ENCODE data around the gene CRIP2.

The CRIP2 gene

DNA sequence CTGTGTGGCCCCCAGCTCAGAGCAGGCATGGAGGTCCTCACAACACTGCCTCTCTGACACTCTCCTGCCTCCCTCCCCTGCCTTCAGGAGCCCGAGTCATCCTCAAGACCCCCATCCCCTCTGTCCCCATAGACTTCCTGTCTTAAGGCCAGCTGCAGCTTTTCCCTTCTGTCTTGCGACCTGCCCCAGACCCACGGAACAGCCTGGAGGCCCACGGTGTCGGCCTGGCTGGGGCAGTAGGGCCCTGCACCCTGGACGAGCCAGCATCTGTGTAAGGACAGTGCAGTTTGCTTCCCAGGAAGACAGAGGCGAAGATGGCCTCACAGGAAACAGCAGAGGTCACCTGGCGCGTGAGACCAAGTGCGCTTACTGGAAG, 26.1 kb downstream of the CRIP2 start:
- no peak for DNase-seq

DNA sequence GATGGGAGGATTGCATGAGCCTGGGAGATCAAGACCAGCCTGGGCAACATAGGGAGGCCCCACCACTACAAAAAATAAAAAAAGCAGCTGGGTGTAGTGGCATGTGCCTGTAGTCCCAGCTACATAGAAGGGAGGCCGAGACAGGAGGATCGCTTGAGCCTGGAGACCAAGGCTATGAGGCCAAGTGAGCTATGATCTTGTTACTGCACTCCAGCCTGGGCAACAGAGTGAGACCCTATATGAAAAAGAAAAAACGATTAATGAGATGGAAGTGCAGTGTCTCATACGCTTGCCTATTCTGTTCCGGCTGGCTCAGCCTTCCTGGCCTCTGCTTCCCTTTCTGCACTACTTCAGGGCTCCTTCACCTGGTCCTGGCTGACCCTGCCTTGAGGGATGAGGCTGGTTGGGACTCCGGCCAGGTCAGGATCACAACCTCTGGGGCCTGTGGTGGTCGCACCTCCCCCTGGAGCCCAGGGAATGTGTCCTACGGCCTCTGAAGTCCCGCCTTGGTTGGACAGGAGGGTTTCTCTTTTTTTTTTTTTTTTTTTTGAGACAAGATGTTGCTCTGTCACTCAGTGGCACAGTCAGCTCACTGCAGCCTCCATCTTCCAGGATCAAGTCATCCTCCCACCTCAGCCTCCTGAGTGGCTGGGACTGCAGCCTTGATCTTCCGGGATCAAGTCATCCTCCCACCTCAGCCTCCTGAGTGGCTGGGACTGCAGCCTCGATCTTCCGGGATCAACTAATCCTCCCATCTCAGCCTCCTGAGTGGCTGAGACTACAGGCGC, 27.1 kb downstream of the CRIP2 start:
- no peak for DNase-seq

DNA sequence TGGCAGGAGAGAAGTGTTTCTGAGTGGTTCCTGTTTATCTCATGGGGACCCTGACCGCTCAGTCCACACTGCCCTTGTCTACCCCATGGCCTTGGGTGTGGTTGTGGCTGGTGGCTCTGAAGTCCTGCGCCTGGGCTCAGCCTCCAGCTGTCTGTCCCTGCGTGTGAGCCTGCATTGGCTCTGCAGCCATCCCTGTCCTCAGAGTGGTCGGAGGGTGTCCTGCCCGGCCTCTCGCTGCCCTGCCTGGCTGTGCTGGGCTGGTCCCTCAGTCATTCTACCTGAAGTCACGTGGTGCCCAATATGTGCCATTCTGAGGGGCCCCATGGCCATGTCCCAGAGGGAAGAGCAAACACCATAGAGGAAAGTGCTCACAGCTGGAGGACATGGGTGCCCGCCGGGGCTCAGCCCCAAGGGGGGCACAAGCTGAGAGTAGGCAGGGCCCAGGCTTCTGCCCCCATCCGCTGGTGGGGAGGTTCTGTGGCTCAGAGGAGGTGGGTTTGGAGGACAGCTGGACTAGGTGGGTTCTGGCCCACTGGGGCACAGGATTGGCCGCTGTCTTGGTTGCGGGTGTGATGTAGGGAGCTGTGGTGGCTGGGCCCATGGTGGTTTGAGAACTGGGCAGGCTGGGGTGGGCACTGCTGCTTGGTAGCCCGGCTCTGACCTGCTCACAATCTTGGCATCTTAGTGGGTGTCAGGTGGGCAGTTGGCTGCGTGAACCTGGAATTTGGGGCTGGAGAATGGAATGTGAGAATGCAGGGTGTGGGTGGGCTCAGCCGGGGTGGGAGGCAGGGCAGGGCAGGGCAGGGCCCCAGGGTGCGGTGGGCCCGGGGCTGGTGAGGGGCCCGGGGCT, 28.1 kb downstream of the CRIP2 start:
- DNase-seq: no peak

DNA sequence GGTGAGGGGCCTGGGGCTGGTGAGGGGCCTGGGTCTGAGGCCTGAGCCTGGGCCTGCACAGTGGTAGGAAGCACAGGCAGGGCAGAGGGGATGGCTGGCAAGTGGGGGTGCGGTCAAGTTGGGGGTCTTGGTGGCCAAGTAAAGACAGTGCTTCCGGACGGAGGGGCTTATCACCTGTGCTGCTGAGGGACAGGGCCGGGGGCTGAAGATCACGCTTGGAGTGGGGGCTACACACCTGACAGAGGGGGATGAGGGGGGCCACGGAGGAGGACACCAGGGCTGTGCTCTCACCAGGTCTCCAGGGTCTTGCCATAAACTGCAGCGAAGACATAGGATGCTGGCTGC, 28.6 kb downstream of the CRIP2 start:
- no peak for DNase-seq

DNA sequence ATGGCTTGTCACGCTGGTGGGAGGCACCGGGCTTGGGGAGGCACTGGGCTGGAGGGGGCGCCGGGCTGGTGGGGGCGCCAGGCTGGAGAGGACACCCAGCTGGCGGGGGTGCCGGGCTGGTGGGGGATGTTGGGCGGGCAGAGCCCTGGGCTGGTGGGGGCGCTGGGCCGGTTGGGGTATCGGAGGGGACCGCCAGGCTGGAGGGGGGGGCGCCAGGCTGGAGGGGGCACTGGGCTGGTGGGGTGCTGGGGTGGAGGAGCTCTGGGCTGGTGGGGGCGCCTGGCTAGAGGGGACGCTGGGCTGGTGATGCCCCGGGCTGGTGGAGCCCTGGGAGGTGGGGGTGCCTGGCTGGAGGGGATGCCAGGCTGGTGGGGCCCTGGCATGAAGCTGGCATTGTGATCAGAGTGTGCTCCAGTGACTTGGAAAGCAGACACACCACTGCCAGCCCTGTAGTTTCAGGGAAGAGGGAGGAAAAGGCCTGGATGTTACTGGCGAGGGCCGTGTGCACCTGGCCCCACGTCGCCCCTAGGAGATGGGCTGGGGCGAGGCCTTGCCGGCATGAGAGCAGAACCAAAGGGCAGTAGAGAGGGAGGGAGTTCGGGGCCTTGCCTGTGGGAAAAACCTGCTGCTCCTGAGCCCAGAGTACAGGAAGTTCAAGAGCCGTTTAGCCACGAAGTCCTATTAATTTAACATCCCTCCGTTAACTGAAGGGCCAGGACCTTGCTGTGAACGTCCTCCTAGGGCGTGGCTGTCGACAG, 29.5 kb downstream of the CRIP2 start:
- no peak for DNase-seq

DNA sequence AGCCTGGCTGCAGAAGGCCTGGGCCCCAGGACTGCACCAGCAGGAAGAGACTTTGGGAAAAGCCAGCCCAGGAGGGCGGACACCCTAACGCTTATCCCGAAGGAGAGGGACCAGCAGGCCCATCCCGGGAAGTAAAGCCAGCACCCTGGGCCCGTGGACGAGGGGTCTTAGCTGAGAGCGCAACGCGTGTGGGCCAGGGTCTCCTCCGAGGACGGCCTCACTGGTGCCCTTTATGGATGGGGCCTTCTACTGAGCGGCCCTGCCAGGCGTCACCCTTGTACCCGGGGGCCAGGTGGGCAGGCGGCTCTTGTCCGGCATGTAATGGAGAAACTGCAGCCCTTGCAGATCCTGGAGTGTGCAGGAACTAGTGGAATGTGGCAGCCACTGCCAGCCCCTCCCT, 30.5 kb downstream of the CRIP2 start:
- DNase-seq: no peak

DNA sequence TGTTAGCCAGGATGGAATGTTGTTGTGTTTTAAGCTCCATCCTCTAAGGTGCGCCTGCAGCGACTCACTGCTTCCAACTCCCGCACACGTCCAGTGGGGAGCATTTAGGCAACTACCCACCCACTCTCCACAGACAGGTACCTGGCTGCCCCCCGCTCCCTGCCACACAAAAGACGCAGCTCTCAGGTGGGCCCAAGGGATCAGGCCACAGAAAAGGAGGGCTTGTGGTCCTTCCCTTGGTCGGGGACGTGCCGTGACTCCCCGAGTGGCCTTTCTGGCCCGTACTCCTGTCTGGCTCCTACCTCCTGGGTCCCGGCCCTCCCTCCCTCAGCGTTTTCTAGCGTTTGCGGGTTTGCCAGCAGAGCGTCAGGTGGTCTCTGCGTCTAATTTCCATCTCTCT, 32.6 kb downstream of the CRIP2 start:
- no peak for DNase-seq

DNA sequence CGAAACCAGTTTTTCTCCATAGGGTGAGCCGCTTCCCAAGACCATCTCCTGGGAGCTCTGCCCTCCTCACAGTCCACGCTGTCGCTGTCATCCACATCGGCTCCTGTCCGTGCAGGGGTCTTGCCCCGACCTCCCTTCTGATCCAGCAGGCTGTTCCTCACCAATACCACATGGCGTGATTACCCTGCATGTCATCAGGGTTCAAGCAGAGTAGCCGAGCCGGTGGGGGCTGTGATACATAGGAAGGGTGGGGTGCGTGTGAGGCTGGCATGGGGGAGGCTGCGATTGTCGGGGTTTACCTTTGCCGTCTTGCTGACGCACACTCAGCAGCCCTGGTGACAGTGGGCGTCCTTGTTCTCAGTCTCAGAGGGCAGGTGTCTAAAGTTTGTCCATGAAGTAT, 33.4 kb downstream of the CRIP2 start:
- DNase-seq: no peak

DNA sequence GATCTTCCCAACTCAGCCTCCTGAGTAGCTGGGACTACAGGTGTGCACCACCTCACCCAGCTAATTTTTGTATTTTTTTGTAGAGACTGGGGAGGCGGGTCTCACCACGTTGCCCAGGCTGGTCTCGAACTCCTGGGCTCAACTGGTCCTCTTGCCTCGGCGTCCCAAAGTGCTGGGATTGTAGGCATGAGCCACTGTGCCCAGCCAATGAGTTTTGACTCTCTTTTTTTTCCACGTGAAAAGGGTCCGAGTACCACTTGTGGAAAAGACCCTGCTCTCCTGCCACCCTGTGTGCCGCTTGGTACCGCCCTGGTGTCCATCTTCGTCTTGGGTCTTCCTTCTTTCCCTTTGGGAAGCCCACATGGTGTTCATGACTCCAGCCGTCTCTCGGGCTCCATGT, 34.0 kb downstream of the CRIP2 start:
- DNase-seq: no peak

DNA sequence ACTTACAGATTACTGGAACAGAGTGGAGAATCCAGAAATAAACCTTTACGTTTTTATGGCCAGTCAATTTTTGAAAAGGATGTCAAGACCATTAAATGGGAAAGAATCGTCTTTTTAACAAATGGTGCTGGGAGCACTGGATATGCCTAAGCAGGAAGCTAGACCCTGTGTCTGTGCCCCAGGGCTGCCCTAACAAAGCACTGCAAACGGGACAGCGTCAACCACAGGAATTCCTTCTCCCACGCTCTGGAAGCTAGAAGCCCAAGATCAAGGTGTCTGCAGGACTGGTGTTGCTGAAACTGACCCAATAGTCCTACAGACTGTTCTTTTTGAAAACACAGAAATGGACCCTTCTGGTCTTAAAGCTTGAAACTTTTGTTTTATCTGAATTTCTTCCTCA, 42.5 kb downstream of the CRIP2 start:
- no peak for DNase-seq

DNA sequence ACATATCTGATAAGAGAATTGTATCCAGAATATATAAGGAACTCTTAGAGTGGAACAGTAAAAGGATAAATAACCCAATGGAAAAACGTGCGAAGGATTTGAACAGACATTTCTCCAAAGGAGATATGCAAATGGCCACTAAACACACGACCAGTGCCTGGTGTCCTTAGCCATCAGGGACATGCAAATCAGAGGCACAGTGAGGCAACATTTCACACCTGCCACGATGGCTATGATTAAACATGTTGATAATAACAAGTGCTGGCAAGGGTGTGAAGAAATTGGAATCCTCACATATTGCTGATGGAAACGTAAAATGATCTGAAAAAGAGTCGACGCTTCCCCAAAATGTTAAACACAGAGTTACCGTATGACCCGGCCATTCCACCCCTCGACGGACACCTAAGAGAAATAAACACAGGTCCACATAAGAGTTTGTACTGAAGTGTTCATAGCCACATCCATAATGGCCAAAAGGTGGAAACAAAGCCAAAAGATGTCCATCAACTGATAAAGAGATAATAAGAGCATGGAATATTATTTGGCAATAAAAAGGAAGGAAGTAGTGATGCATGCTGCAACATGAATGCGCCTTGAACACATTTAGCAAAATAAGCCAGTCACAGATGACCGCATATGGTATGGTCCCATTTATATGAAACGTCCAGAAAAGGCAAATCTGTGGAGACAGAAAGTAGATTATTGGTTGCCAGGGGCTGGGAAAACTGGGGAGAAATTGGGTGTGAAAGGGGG, 45.5 kb downstream of the CRIP2 start:
- no peak for DNase-seq

DNA sequence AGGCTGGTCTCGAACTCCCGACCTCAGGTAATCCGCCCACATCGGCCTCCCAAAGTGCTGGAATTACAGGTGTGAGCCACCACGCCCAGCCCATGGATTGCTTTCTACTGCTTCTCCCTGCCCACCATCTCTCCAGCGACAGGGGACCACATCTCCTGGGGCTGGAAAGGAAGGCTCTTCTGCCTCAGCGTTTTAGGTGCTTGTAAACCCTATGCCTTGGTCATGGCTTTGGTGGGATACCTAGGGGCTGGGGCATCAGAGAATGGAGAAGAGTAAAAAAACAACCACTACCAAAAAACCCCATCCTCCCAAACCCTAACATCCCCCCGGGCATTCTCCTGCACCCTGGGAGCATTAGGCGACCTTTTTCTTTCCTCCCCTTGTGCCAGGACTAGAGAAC, 50.7 kb downstream of the CRIP2 start:
- DNase-seq: no peak

DNA sequence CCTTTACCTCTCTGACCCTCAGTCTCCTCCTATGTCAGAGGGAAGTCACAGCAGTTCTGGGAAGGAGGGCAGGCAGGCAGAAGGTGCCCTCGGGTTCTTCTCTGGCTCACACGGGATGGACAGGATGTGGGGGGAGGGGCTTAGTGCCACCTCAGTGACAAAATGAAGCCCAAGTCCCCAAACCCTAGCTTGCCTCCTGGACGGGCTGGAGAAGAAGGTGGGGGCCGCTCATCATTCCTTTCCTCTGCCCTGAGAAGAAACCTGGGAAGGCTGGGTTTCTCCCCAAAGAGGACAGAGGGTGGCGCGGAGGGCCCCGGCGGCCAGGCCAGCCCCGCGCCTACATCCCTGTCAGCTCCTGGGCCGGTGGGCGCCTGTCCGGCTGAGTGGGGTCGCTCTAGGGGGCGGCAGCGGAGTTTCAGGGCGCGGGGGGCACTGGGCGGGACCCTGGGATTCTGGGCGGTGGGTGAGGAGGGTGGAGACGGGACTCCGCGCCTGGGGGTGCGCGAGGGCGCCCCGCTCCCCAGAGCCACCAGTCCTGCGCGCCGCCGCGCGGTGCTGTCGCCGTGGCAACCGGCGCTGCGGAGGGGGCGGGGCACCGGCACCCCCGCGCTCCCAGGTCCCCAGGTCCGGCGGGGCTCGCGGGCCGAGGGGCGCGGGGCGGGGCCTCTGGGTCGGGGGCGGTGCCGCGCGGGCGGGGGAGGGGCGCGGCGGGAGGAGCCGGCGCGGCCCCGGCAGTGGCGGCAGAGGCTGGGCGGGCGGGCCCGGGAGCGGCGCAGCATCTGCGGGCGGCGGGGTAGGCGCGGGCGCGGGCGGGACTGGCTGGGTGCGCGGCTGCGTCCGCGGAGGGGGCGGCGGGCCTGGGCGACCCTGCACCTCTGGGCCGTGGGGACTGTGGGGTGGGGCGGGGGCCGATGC, 51.5 kb downstream of the CRIP2 start, which contains the start of gene TMEM121:
TMEM121 (plus strand) TSS at position 723 of the 915 bp plus-strand sequence. CDS start 2,252 bp downstream, outside the sequence.
- DNase-seq: no peak

DNA sequence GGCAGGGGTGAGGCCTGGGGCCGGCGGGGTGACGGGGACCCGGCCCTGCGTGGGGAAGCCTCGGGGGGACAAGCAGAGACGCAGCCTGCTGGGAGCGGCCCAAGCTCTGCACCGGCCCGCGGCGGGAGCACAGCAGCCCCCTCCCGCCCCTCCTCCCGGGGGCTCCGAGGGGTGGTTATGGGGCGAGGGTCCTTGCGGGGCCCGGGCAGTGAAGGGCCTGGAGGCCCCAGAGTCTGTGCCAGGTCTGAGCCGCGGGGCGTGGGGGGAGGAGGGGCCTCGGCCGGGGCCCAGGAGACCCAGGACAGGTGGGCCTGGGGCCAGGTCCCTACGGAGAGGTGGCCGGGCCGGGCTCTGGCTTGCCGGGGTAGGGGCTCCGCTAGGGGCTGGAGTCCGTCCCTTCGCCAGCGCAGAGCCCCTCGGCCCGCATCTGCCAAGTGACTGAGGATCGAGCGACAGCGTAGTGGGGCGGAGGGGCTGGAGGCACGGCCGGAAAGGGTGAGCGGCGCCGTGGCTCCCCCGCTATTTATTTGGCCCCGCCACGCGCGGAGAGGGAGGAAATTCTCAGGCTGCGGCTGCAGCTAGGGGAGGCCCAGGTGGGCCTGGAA, 52.3 kb downstream of the CRIP2 start:
- no peak for DNase-seq

DNA sequence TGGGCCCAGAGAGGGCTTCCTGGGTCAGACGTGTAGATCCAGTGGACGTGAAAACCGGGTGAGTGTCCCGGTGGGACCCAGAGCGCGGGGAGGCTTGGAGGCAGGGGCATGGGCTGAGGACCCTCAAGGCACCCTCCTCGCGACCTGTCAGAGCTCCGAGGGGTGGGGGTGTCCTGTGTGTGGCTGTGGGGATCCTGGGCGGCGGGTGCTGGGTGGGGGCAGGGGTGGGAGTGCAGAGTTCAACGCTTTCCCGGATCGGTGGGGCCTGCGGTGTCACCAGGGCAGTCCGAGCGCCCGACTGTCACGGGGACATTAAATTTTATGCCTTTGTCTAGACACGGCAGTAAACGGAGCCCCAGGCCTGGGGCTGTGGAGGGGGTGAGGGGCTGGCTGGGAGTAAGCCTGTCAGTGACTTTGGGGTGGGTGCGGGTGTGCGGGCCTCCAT, 52.8 kb downstream of the CRIP2 start:
- no peak for DNase-seq

DNA sequence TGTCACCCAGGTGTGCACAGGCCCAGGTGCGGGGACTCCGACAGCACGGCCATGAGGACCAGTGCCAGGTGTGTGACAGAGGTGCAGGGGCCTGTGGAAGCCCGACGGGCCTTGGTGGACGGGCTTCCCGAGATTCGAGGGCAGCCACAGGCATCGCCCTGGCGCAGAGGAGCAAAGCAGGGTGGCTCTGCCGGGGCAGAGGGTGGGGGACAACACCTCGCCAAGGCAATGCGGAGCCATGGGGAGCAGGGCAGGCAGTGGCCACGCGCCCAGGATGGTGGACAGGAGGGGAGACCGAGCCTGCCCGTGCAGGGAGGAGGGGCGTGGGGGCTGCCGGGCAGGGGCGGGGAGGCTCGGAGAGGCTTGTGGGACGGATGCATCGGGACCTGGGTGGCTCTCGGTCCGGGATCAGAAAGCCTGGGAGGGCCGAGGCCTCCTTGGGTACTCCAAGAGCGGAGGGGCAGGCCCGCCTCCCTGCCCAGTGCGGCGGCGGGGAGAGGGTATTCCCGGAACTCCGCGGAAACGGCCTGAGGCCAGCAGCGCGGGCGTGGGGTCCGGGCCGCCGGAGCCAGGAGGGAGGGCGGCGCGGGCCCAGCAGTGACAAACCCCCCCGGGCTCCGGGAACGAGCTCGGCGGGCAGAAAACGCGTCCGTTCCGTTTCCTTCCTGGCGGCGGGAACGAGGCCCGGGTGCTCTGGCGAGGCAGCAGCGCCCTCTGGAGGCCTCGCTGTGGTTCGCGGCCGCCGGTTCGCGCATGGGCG, 53.4 kb downstream of the CRIP2 start:
- peak; percentile 73 for DNase-seq

DNA sequence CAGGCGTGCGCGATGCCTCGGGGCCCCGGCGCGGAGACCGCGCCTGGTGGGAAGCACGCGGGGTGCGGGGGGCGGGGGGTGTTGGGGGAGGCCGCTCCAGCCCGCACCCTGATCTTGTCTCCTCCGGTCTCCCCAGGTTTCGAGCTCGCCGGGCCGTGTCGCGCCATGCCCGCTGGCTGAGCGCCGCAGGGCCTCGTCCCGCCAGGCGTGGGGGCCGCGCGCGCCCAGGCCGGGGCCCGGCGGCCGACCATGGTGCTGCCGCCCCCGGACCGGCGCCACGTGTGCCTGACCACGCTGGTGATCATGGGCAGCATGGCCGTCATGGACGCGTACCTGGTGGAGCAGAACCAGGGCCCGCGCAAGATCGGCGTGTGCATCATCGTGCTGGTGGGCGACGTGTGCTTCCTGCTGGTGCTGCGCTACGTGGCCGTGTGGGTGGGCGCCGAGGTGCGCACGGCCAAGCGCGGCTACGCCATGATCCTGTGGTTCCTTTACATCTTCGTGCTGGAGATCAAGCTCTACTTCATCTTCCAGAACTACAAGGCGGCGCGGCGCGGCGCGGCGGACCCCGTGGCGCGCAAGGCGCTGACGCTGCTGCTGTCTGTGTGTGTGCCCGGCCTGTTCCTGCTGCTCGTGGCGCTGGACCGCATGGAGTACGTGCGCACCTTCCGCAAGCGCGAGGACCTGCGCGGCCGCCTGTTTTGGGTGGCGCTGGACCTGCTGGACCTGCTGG, 54.1 kb downstream of the CRIP2 start:
- DNase-seq: peak; percentile 57

DNA sequence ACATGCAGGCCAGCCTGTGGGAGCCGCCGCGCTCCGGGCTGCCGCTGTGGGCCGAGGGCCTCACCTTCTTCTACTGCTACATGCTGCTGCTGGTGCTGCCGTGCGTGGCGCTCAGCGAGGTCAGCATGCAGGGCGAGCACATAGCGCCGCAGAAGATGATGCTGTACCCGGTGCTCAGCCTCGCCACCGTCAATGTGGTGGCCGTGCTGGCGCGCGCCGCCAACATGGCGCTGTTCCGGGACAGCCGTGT, 54.6 kb downstream of the CRIP2 start:
- no peak for DNase-seq

Data from activated T-cell treated with anti-CD3 and anti-CD28 coated beads for 4 hours (primary cell).